GM19351 (cell line): ENCODE results near the gene ZNF445.
"Not testable (repeated sequence)": the region's sequence is repeated elsewhere in the genome, so short reads cannot be mapped to it uniquely, and the experiment has no call there.

Experiments
- ATAC-seq: cut with Tn5 transposase; IDR thresholded peaks from one replicate; pipeline ENCODE4 v1.9.1; 2021; ENCODE audit warnings: mild to moderate bottlenecking, moderate library complexity; ENCODE audit not compliant: unreplicated experiment

ZNF445 gene

GRCh38 chr3:44409640-44410410 lies 67.6 kb downstream of the ZNF445 start:
- ATAC-seq, result no peak

DNA sequence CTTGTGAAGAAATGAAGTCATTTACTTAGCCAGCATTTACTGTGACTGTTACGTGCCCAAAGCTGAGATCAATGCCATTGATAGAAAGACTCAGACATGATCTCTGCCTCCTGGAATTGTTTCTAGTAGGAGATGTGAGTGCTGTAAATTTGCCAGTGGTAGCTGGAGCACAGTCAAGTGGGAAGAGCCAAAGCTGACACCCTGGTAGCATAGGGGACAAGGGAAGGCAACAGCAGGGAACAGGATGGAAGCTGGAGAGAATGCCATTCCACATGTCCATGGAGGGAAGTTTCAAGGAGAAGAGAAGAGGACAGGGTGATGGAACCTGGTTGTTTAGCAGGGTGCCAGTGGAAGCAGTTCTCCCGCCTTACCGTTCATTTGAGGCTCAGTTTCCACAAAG lies 74.9 kb downstream of the ZNF445 start:
- ATAC-seq, result no peak

DNA sequence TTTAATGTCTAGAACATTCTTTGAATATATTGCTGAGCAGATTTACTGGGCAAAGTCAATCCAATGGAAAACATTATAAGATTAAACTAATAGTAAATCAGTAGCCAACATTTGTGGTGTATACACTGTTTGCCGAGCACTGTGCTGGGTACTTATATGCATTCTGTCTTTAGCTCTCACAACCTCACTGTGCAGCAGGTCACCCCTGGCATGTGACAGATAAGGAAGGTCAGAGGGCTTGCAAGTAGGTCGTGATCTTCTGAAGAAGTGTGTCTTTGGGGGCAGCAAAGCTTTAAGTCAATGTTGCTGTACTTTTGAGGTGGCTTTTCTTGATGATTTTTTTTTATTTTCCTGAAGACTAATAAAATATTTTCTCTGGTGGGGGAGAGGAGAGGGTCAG lies 76.7 kb downstream of the ZNF445 start:
- no peak for ATAC-seq

GRCh38 chr3:44398853-44399252 lies 78.6 kb downstream of the ZNF445 start:
- no peak for ATAC-seq

GRCh38 chr3:44398271-44398670 lies 79.2 kb downstream of the ZNF445 start:
- ATAC-seq, result not testable (repeated sequence)

DNA sequence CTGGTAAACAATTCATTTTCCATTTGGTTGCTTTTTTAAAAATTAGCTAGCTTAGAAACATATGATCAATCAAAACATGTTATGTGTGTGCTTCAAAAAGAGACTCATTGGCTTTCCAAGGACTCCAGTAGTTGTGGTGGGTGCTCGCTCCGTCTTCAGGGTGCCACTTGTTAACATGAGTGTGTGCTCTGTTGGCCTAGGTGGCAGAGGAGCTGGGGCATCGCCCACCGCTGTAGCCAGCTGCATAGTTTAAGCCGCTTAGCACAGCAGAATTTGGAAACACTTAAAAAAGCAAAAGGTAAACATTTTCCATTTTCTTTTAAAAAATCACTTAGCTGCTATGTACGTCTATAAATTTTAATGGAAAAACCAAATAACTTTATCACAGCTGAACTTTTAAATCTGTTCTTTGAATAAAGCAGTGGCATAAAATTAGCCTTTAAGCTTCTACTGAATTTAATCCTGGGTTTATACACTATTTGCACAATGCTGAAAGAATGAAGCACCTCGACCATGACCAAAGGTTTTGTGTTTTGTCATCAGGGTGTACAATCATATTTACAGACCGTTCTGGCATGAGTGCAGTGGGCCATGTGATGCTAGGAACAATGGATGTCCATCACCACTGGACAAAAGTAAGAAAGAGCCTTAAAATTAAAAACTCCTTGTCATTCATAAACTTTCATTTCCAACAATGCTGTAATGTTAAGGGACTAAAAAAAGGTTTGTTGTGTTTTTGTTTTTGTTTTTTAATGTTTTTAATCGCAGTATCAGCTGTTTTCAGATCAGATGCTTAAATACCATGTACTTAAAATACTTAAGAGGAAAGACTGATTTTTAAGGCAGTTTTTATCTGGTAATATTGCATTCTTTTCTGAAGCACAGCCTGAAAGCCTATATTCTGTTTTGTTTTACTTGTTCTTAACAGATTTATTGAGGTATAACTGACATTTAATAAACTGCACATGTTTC lies 81.0 kb downstream of the ZNF445 start:
- no peak for ATAC-seq

GRCh38 chr3:44395714-44396113 lies 81.8 kb downstream of the ZNF445 start:
- no peak for ATAC-seq

- ATAC-seq, result no peak
These were observed 85.0 kb downstream of the ZNF445 start for GRCh38 chr3:44392489-44392888.

GRCh38 chr3:44387404-44387803 lies 90.1 kb downstream of the ZNF445 start:
- ATAC-seq, result no peak
